Uterus (tissue), 4 donors: Measurements from ENCODE around the gene HMGB2. TPM values are rescaled to one million over a fixed set of nuclear protein-coding genes. Genes with fewer than 3 reads are reported as not detected.

Experiments
- DNase-seq, 2 donors: peaks; one replicate each; pipeline ENCODE4 v3.0.0-alpha.2; 2019 to 2020
- H3K27ac ChIP-seq, 2 donors: fragments of 200-600 bp; sonication (generic); 1 replicate in 1 of 2; 2 replicates in 1 of 2; pipeline ENCODE4 v1.5.1; 2016 to 2018
- H3K27me3 ChIP-seq, 2 donors: fragments of 200-600 bp; sonication (generic); one replicate each; pipeline ENCODE4 v1.5.1; 2018 to 2019; ENCODE audit warnings: control low read depth in 1 of 2
- H3K36me3 ChIP-seq, 2 donors: fragments of 200-600 bp; sonication (generic); one replicate each; pipeline ENCODE4 v1.5.1; 2019; ENCODE audit warnings: control low read depth in 1 of 2
- H3K4me1 ChIP-seq, 2 donors: fragments of 200-600 bp; sonication (generic); one replicate each; pipeline ENCODE4 v1.5.1; 2018 to 2019; ENCODE audit warnings: control low read depth in 1 of 2
- H3K4me3 ChIP-seq, 2 donors: fragments of 200-600 bp; sonication (generic); 1 replicate in 1 of 2; 2 replicates in 1 of 2; pipeline ENCODE4 v1.5.1; 2018 to 2019; ENCODE audit warnings: mild to moderate bottlenecking in 1 of 2
- H3K9me3 ChIP-seq, 2 donors: fragments of 200-600 bp; sonication (generic); one replicate each; pipeline ENCODE4 v1.5.1; 2019; ENCODE audit warnings: control low read depth in 1 of 2
- POLR2A ChIP-seq, 2 donors: fragments of 450-650 bp; IDR thresholded peaks; one replicate each; pipeline ENCODE4 v1.6.1; 2016; ENCODE audit warnings: antibody characterized with exemption in 2 of 2, mild to moderate bottlenecking in 1 of 2, moderate library complexity in 1 of 2
- intact Hi-C: fragments of 100-400 bp; cut with DNase I; formaldehyde crosslinking; loops from one replicate; pipeline ENCODE4 v1.15.1; 2023; ENCODE audit warnings: low total_unique reads
- total RNA-seq, 4 donors: library from RNA; depleted of rRNA in 3 of 4; stranded (reverse); fragments of >200 nt in 3 of 4; gene quantifications; one replicate each; pipeline versions ENCODE4 v1.1.0 to v1.2.4, GENCODE V29; 2014 to 2023
- TF ChIP-seq, protein P1 (sequence below), 4 experiments: fragments of 200-600 bp in 2 of 4; fragments of 450-650 bp in 2 of 4; sonication (generic) in 2 of 4; IDR thresholded peaks; one replicate each; pipeline ENCODE4 v1.5.1; 2016 to 2019; ENCODE audit warnings: antibody characterized with exemption in 4 of 4, mild to moderate bottlenecking in 2 of 4, moderate library complexity in 1 of 4
- donor health status: DM: yes; HTN: yes; CAD: no.

The HMGB2 gene
- total RNA-seq, 4 donors from 2014 or later = 19.4 to 194 (median 74.3) TPM

DNA sequence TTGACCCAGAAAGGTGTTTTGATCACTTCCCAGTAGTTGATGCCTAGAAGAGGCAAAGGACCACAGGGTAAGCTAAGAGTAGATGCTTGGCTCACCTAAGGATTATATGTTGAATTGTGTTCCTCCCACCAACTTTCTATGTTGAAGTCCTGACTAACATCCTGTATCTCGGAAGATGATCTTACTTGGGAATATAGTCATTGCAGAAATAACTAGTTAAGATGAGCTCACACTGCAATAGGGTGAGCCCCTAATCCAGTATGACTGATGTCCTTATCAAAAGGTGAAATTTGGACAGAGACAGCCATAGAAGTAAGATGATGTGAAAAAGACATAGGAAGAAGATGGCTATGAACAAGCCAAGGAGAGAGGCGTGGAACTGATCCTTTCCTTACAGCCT lies 3.3 kb upstream of the HMGB2 start:
- Histone ChIP-seq H3K36me3 (no peaks in the 10 kb centered on the region), H3K9me3 (no peaks in the 10 kb centered on the region), H3K4me1 (peaks cover 5 to 6% of the 10 kb centered on the region in 2 donors), H3K27ac (no peak overlapping the region), H3K4me3 (no peak overlapping the region), H3K27me3 (no peaks in the 10 kb centered on the region)
- no peak for DNase-seq
- TF ChIP-seq POLR2A (IDR thresholded peaks at IDR 0.05) = no peak
- TF ChIP-seq, protein P1, sequence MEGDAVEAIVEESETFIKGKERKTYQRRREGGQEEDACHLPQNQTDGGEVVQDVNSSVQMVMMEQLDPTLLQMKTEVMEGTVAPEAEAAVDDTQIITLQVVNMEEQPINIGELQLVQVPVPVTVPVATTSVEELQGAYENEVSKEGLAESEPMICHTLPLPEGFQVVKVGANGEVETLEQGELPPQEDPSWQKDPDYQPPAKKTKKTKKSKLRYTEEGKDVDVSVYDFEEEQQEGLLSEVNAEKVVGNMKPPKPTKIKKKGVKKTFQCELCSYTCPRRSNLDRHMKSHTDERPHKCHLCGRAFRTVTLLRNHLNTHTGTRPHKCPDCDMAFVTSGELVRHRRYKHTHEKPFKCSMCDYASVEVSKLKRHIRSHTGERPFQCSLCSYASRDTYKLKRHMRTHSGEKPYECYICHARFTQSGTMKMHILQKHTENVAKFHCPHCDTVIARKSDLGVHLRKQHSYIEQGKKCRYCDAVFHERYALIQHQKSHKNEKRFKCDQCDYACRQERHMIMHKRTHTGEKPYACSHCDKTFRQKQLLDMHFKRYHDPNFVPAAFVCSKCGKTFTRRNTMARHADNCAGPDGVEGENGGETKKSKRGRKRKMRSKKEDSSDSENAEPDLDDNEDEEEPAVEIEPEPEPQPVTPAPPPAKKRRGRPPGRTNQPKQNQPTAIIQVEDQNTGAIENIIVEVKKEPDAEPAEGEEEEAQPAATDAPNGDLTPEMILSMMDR (IDR thresholded peaks at IDR 0.05) = no peak
- intact Hi-C loops = no loop called here

DNA sequence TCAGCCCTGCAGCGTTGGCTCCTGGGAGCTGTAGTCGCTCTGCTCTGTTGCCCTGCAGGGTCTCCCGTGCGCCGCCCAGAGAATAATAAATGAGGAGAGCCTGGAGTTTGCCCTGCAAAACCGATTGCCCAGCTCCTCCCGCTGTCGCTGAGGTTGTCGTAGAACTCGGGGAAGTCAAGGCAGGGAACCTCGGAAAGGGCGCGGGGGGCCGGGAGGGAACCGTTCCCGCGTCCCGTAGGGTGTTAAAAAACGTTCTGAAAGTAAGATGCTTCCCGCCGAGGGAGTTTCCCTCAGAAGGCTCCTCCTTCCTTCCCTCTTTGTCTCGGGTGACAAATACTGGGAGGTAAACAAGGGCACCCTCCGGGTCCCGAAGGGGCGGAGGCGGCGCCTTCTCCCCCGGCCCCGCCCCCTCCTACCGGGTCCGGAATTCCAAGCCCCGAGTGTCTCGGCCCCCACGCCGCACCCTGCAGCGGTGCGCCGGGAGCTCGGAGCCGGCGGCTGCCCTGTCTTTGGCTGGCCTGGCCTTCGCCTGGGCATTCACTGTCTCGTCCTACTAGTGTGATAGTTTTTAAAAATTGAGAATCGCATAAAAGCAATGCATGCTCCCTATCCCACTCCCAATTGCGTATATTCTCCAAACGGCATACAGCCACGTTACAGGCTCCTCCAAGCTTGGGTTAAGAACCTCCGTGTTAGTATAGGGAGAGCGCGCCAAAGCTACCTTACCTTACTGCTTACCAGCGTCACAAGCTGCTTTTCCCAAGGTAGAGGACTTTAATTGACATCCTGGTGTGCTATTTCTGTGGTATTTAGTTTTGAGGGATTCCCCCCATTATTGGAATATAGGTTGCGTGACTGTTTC lies 964 bp upstream of the HMGB2 start:
- Histone ChIP-seq H3K4me3 (peak overlapping the region; percentile 90 to 100), H3K27ac (peak overlapping the region; percentile 41 to 100), H3K4me1 (peaks cover 5 to 14% of the 10 kb centered on the region in 2 donors), H3K27me3 (no peaks in the 10 kb centered on the region), H3K36me3 (no peaks in the 10 kb centered on the region), H3K9me3 (no peaks in the 10 kb centered on the region)
- TF ChIP-seq, protein P1 (IDR thresholded peaks at IDR 0.05) = peak in 1 of 4 experiments; percentile 6
- TF ChIP-seq POLR2A (IDR thresholded peaks at IDR 0.05) = no peak
- peak; percentile 49 to 50 for DNase-seq
- intact Hi-C loops = loop anchor here (5.0 kb wide), 1 partner anchor 32 kb away; no protein-coding TSS in a partner anchor

DNA sequence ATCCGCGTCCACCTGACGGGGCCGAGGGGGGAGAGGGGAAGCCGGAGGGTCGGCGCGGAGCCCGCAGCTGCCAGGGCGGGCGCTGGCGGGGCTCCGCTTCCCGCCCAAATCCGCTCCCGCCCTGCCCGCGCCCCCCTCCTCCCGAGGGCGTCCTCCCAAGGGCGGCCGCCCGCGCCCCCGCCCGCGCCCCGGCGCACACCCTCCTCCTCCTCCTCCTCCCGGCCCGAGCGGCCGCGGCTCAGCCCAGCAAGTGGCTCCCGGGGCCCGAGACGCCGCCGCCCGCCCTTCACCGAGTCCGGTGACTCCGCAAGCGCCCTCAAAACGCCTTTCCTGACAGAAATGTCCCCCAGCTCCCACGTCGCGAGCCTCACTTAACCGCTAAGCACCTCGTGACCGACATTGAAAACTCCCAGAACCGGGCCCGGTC lies 487 bp downstream of the HMGB2 start:
- Histone ChIP-seq H3K9me3 (no peaks in the 10 kb centered on the region), H3K4me1 (peaks cover 5 to 14% of the 10 kb centered on the region in 2 donors), H3K27ac (peak overlapping the region; percentile 99 to 100), H3K36me3 (no peaks in the 10 kb centered on the region), H3K27me3 (no peaks in the 10 kb centered on the region), H3K4me3 (peak overlapping the region; percentile 90 to 100)
- peak; percentile 63 to 71 for DNase-seq
- intact Hi-C loops = loop anchor here (5.0 kb wide), 1 partner anchor 34 kb away; no protein-coding TSS in a partner anchor
- no peak for TF ChIP-seq POLR2A (IDR thresholded peaks at IDR 0.05)
- TF ChIP-seq, protein P1 (IDR thresholded peaks at IDR 0.05) = no peak

DNA sequence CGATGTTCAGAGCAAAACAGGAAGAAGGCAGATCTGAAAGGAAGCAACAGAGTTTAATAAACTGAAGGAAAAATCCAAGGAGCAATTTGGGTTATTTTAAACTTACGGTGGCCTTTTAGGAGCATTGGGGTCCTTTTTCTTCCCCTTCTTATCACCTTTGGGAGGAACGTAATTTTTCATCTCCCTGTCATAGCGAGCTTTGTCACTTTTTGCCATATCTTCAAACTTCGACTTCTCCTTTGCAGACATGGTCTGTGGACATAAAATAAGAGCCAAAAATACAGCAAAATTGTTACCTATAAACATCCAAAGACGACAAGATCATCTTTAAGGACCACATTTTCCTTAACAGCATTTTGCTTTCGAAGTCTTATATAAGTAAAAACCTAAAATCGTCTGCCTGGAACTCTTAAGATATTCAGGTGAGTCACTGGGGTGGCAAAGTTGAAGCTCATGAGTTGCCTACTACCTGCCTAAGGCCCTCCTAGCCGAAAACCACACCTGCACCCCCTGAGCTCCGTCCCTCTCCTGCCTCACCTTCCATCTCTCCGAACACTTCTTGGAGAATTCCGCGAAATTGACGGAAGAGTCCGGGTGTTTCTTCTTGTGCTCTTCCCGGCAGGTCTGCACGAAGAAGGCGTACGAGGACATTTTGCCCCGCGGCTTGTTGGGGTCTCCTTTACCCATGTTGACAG lies 1.0 kb downstream of the HMGB2 start:
- no peaks in the 10 kb centered on the region for H3K9me3 ChIP-seq
- peak overlapping the region; percentile 90 to 100 for H3K4me3 ChIP-seq
- no peak for TF ChIP-seq POLR2A (IDR thresholded peaks at IDR 0.05)
- TF ChIP-seq, protein P1 (IDR thresholded peaks at IDR 0.05) = no peak
- H3K27me3 ChIP-seq = no peaks in the 10 kb centered on the region
- H3K27ac ChIP-seq = peak overlapping the region; percentile 99 to 100
- intact Hi-C loops = loop anchor here (5.0 kb wide), 1 partner anchor 34 kb away; no protein-coding TSS in a partner anchor
- no peaks in the 10 kb centered on the region for H3K36me3 ChIP-seq
- H3K4me1 ChIP-seq = peaks cover 5 to 14% of the 10 kb centered on the region in 2 donors
- DNase-seq = no peak
